ENCODE measurements around the gene AGBL1. TPM values are rescaled to one million over a fixed set of nuclear protein-coding genes. Genes with fewer than 3 reads are reported as not detected.

The AGBL1 gene
- total RNA-seq, 1 experiment from 2014 or later, result not detected

GRCh38 chr15:86382341-86382740 lies 302.7 kb downstream of the AGBL1 start:
- Histone ChIP-seq H3K4me1 (replicated peaks; ENCODE audit: insufficient read depth) (no peaks in the 10 kb centered on the region), H3K4me3 (no peak overlapping the region), H3K4me2 (no peak overlapping the region), H3K27ac (no peak overlapping the region), H3K79me2 (ENCODE audit: low read depth) (no peaks in the 10 kb centered on the region), H2AFZ (no peak overlapping the region), H3K9me2 (ENCODE audit: insufficient read depth) (no peaks in the 10 kb centered on the region), H3K36me3 (ENCODE audit: low read depth) (no peaks in the 10 kb centered on the region), H3F3A (ENCODE audit: insufficient read depth, low read depth) (no peaks in the 10 kb centered on the region), H3K9me3 (ENCODE audit: insufficient read depth, low read depth) (no peaks in the 10 kb centered on the region), H4K20me1 (ENCODE audit: insufficient read depth) (no peaks in the 10 kb centered on the region), H3K27me3 (ENCODE audit: insufficient read depth, low read depth) (peaks cover 7% of the 10 kb centered on the region)
- CTCF ChIA-PET, result no interaction called here
- intact Hi-C loops (cut with micrococcal nuclease; ENCODE audit: unreplicated experiment), result no loop called here
- no TSS peak for BruUV-seq (replicated peaks)
- POLR2A ChIA-PET (ENCODE audit: unreplicated experiment), result no interaction called here
- no peak for DNase-seq
- TF ChIP-seq, protein P1, sequence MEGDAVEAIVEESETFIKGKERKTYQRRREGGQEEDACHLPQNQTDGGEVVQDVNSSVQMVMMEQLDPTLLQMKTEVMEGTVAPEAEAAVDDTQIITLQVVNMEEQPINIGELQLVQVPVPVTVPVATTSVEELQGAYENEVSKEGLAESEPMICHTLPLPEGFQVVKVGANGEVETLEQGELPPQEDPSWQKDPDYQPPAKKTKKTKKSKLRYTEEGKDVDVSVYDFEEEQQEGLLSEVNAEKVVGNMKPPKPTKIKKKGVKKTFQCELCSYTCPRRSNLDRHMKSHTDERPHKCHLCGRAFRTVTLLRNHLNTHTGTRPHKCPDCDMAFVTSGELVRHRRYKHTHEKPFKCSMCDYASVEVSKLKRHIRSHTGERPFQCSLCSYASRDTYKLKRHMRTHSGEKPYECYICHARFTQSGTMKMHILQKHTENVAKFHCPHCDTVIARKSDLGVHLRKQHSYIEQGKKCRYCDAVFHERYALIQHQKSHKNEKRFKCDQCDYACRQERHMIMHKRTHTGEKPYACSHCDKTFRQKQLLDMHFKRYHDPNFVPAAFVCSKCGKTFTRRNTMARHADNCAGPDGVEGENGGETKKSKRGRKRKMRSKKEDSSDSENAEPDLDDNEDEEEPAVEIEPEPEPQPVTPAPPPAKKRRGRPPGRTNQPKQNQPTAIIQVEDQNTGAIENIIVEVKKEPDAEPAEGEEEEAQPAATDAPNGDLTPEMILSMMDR (conservative IDR thresholded peaks at IDR 0.05), result no peak
- no peak for TF ChIP-seq EZH2 (IDR thresholded peaks at IDR 0.05; ENCODE audit: low read depth)

DNA sequence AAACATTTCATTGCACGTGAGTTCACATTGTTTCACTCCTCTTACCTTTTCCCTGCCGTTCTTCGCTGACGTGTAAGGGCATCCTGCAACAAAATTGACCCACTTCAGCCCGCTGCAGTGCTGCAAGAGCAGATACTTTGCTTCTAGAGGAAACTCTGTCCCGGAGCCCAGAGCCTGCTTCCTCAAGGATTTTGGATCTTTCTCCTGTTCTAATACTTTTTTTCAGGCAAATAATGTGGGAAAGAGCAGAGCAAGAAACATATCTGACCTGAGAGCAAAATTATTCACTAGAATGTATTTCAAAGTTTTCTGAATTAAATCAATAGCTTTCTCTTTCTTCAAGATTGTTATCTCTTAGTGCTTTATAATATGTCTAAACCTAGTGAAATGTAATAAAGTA lies 303.9 kb downstream of the AGBL1 start:
- ChIA-PET POLR2A (ENCODE audit: unreplicated experiment) (no interaction called here), CTCF (no interaction called here)
- H3K9me2 ChIP-seq (ENCODE audit: insufficient read depth), result no peaks in the 10 kb centered on the region
- H2AFZ ChIP-seq, result no peak overlapping the region
- no peak overlapping the region for H3K27ac ChIP-seq
- no peaks in the 10 kb centered on the region for H3K36me3 ChIP-seq (ENCODE audit: low read depth)
- DNase-seq, result no peak
- no peaks in the 10 kb centered on the region for H3F3A ChIP-seq (ENCODE audit: insufficient read depth, low read depth)
- H3K79me2 ChIP-seq (ENCODE audit: low read depth), result no peaks in the 10 kb centered on the region
- no peak overlapping the region for H3K4me2 ChIP-seq
- no peak overlapping the region for H3K4me3 ChIP-seq
- no peaks in the 10 kb centered on the region for H4K20me1 ChIP-seq (ENCODE audit: insufficient read depth)
- no TSS peak for BruUV-seq (replicated peaks)
- TF ChIP-seq, protein P1 (conservative IDR thresholded peaks at IDR 0.05), result no peak
- no peak for TF ChIP-seq EZH2 (IDR thresholded peaks at IDR 0.05; ENCODE audit: low read depth)
- no peaks in the 10 kb centered on the region for H3K9me3 ChIP-seq (ENCODE audit: insufficient read depth, low read depth)
- H3K4me1 ChIP-seq (replicated peaks; ENCODE audit: insufficient read depth), result no peaks in the 10 kb centered on the region
- peaks cover 7% of the 10 kb centered on the region for H3K27me3 ChIP-seq (ENCODE audit: insufficient read depth, low read depth)
- intact Hi-C loops (cut with micrococcal nuclease; ENCODE audit: unreplicated experiment), result no loop called here

GRCh38 chr15:86384186-86384585 lies 304.5 kb downstream of the AGBL1 start:
- Histone ChIP-seq H4K20me1 (ENCODE audit: insufficient read depth) (no peaks in the 10 kb centered on the region), H3K9me2 (ENCODE audit: insufficient read depth) (no peaks in the 10 kb centered on the region), H3K27ac (no peak overlapping the region), H3K79me2 (ENCODE audit: low read depth) (no peaks in the 10 kb centered on the region), H3K36me3 (ENCODE audit: low read depth) (no peaks in the 10 kb centered on the region), H3F3A (ENCODE audit: insufficient read depth, low read depth) (no peaks in the 10 kb centered on the region), H2AFZ (no peak overlapping the region), H3K9me3 (ENCODE audit: insufficient read depth, low read depth) (no peaks in the 10 kb centered on the region), H3K4me3 (no peak overlapping the region), H3K27me3 (ENCODE audit: insufficient read depth, low read depth) (peaks cover 7% of the 10 kb centered on the region), H3K4me1 (replicated peaks; ENCODE audit: insufficient read depth) (no peaks in the 10 kb centered on the region), H3K4me2 (no peak overlapping the region)
- intact Hi-C loops (cut with micrococcal nuclease; ENCODE audit: unreplicated experiment), result no loop called here
- no TSS peak for BruUV-seq (replicated peaks)
- POLR2A ChIA-PET (ENCODE audit: unreplicated experiment), result no interaction called here
- CTCF ChIA-PET, result no interaction called here
- TF ChIP-seq, protein P1 (conservative IDR thresholded peaks at IDR 0.05), result no peak
- TF ChIP-seq EZH2 (IDR thresholded peaks at IDR 0.05; ENCODE audit: low read depth), result no peak
- no peak for DNase-seq

Data from PC-9 (cell line).